HG03103 (cell line): ENCODE data around the gene SDR42E2.

Experiments used
- ATAC-seq: cut with Tn5 transposase; IDR thresholded peaks from one replicate; pipeline ENCODE4 v1.9.1; 2021; ENCODE audit warnings: low read depth; ENCODE audit not compliant: unreplicated experiment

SDR42E2 gene

DNA sequence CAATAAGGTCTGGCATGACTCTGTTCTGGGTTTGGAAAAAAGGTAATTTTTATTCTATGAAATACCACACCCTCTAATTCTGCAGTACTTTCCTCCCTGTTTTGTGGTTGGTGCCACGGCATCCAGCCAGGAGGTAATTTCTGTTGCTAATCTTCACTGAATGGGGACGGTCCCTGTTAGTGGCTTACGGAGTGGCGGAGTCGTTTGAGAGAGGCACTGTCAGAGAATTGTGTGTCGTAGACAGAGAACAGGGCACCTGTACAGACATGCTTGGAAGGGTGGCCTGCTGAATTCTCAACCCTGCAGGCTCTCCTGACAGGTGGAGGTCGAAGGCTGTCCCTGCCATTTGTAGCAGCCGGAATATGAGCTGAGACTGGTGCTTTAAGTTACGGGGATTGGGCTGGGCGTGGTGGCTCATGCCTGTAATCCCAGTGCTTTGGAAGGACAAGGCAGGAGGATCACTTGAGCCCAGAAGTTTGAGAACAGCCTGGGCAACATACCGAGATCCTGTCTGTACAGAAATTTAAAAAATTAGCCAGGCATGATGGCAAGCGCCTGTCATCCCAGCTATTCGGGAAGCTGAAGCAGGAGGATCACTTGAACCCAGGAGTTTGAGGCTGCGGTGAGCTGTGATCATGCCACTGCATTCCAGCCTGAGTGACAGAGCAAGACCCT, 77.0 kb downstream of the SDR42E2 start:
- no peak for ATAC-seq

DNA sequence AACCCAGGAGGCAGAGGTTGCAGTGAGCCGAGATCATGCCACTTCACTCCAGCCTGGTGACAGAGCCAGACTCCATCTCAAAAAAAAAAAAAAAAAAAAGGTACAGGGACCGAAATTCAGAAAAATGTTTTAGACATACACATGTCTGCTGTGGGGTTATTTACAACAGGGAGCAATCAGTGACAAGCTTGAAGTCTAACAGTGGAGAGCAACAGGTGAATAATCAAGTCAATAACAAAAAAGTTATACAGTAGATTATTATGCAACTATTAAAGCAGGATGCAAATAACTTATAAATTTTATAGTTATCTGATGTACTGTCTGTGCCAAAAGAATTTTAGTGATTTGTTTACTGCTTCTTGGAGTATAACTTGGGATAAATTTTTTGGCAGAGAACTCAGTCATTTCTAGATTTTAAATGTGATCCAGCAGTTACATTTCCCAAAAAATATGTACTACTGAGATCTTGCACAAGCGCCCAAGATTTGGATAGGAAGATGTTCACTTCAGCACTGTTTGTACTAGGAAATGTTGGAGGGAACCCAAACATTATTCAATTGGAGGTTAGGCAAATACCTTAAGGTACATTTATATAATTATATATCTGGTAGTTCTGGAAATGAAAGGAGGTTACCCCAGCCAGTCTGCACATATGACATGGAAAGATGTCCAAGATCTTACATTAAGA, 77.9 kb downstream of the SDR42E2 start:
- no peak for ATAC-seq
